A673 (cell line): Measurements from ENCODE around the gene SPATS2L. TPM values are rescaled to one million over a fixed set of nuclear protein-coding genes. Genes with fewer than 3 reads are reported as not detected.

Source experiments
- BruUV-seq: library from RNA; stranded (reverse); fragments of 400-500 nt; replicated peaks from 2 replicates; lab custom pipeline; 2021; lab: Mats Ljungman, UMichigan
- CTCF ChIA-PET: fragments of 300-600 bp; sonication (Branson Sonifier 250); formaldehyde crosslinking; loops from one replicate; lab custom pipeline; 2022; ENCODE audit warnings: antibody characterized with exemption; lab: Charles Lee
- POLR2A ChIA-PET: fragments of 300-600 bp; sonication (Branson Sonifier 250); formaldehyde crosslinking; loops from one replicate; lab custom pipeline; 2022; ENCODE audit warnings: antibody characterized with exemption; ENCODE audit not compliant: low non-redundant PET; lab: Charles Lee
- DNase-seq: peaks from one replicate; pipeline ENCODE4 v3.0.0-alpha.2; 2015; ENCODE audit warnings: low spot score
- H3K27ac ChIP-seq: fragments of 200-600 bp; sonication (generic); 2 replicates; pipeline ENCODE4 v1.5.1; 2016; ENCODE audit warnings: mixed run types, low read depth, mild to moderate bottlenecking, mixed read lengths, antibody characterized with exemption, low read length; ENCODE audit not compliant: poor library complexity, severe bottlenecking
- H3K27me3 ChIP-seq: fragments of 200-600 bp; sonication (generic); replicated peaks from 2 replicates; pipeline ENCODE4 v1.6.1; 2017; ENCODE audit warnings: mixed run types, low read depth, mild to moderate bottlenecking, mixed read lengths, antibody characterized with exemption, low read length; ENCODE audit not compliant: insufficient read depth, poor library complexity
- H3K36me3 ChIP-seq: fragments of 200-600 bp; sonication (generic); 2 replicates; pipeline ENCODE4 v1.6.1; 2016; ENCODE audit warnings: mixed run types, mild to moderate bottlenecking, mixed read lengths, antibody characterized with exemption, low read length; ENCODE audit not compliant: insufficient read depth, poor library complexity, severe bottlenecking
- H3K4me1 ChIP-seq: fragments of 200-600 bp; sonication (generic); 2 replicates; pipeline ENCODE4 v1.6.1; 2017; ENCODE audit warnings: mixed run types, mild to moderate bottlenecking, mixed read lengths, antibody characterized with exemption, low read length; ENCODE audit not compliant: insufficient read depth, poor library complexity, severe bottlenecking
- H3K4me3 ChIP-seq: fragments of 200-600 bp; sonication (generic); 2 replicates; pipeline ENCODE4 v1.5.1; 2016; ENCODE audit warnings: low read depth, mixed run types, mild to moderate bottlenecking, mixed read lengths, low read length; ENCODE audit not compliant: poor library complexity, severe bottlenecking
- H3K9me3 ChIP-seq: fragments of 200-600 bp; sonication (generic); 2 replicates; pipeline ENCODE4 v1.6.1; 2016; ENCODE audit warnings: mixed run types, low read depth, mild to moderate bottlenecking, mixed read lengths, antibody characterized with exemption, low read length; ENCODE audit not compliant: poor library complexity, severe bottlenecking
- EZH2 ChIP-seq: fragments of 200-600 bp; sonication (generic); IDR thresholded peaks from 2 replicates; pipeline ENCODE4 v1.6.1; 2017; ENCODE audit warnings: borderline replicate concordance, low read depth, mild to moderate bottlenecking, mixed read lengths, antibody characterized with exemption, low read length; ENCODE audit not compliant: poor library complexity, severe bottlenecking
- intact Hi-C: fragments of 100-400 bp; cut with micrococcal nuclease; formaldehyde crosslinking; loops from one replicate; pipeline ENCODE4 v1.10.0; 2022; ENCODE audit not compliant: unreplicated experiment
- total RNA-seq: library from RNA; stranded (reverse); gene quantifications from 2 replicates; pipeline ENCODE4 v1.2.3, GENCODE V29; 2021
- TF ChIP-seq, protein P1 (sequence below): fragments of 300-800, 200-600 bp; sonication (generic); conservative IDR thresholded peaks from 2 replicates; pipeline ENCODE4 v1.5.1; 2017; ENCODE audit warnings: low read depth, mild to moderate bottlenecking, antibody characterized with exemption, low read length, moderate library complexity, mixed read lengths

The SPATS2L gene
- total RNA-seq, 1 experiment from 2014 or later: 10.0 TPM

- Histone ChIP-seq H3K36me3 (no peaks in the 10 kb centered on the region), H3K9me3 (no peaks in the 10 kb centered on the region), H3K4me3 (no peak overlapping the region), H3K27ac (no peak overlapping the region), H3K4me1 (no peaks in the 10 kb centered on the region), H3K27me3 (no peaks in the 10 kb centered on the region)
- POLR2A ChIA-PET: no interaction called here
- CTCF ChIA-PET: no interaction called here
- intact Hi-C loops: no loop called here
- TF ChIP-seq, protein P1, sequence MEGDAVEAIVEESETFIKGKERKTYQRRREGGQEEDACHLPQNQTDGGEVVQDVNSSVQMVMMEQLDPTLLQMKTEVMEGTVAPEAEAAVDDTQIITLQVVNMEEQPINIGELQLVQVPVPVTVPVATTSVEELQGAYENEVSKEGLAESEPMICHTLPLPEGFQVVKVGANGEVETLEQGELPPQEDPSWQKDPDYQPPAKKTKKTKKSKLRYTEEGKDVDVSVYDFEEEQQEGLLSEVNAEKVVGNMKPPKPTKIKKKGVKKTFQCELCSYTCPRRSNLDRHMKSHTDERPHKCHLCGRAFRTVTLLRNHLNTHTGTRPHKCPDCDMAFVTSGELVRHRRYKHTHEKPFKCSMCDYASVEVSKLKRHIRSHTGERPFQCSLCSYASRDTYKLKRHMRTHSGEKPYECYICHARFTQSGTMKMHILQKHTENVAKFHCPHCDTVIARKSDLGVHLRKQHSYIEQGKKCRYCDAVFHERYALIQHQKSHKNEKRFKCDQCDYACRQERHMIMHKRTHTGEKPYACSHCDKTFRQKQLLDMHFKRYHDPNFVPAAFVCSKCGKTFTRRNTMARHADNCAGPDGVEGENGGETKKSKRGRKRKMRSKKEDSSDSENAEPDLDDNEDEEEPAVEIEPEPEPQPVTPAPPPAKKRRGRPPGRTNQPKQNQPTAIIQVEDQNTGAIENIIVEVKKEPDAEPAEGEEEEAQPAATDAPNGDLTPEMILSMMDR: no peak
- no peak for TF ChIP-seq EZH2
- no peak for DNase-seq
- BruUV-seq: no TSS peak
These were observed 86.7 kb downstream of the SPATS2L start for GRCh38 chr2:200393191-200393590.

- Histone ChIP-seq H3K4me1 (no peaks in the 10 kb centered on the region), H3K4me3 (no peak overlapping the region), H3K27me3 (no peaks in the 10 kb centered on the region), H3K36me3 (no peaks in the 10 kb centered on the region), H3K27ac (no peak overlapping the region), H3K9me3 (no peaks in the 10 kb centered on the region)
- BruUV-seq: no TSS peak
- ChIA-PET CTCF (no interaction called here), POLR2A (no interaction called here)
- intact Hi-C loops: no loop called here
- TF ChIP-seq, protein P1: no peak
- TF ChIP-seq EZH2: no peak
- DNase-seq: no peak
These were observed 87.6 kb downstream of the SPATS2L start for GRCh38 chr2:200394045-200394444.

DNA sequence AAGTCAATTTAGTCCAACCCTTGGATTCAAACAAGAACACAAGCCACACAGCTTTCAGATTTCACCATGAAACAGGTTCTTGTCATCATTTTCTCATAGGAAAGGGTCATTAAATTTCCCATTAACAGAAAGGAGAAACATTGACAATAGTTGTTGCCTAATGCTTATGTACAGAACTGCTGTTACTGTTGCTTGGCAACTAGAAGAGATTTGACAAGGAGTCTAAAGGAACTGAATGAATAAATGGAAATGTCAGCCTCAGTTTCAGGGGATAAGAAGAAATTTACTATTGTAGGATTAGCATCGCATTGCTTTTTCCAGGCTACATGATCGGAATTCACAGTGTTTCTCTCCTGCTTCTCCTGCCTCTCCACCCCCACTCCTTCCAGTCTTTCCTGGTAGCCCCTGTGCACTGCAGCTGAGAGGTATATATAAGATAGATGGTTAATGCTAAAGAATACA, 90.3 kb downstream of the SPATS2L start:
- CTCF ChIA-PET: no interaction called here

More for the DNA sequence above, 90.3 kb downstream of the SPATS2L start:
- H3K4me3 ChIP-seq: no peak overlapping the region
- intact Hi-C loops: no loop called here
- no peak overlapping the region for H3K27ac ChIP-seq
- H3K36me3 ChIP-seq: no peaks in the 10 kb centered on the region
- no peaks in the 10 kb centered on the region for H3K9me3 ChIP-seq
- DNase-seq: no peak
- POLR2A ChIA-PET: no interaction called here
- no TSS peak for BruUV-seq
- H3K4me1 ChIP-seq: no peaks in the 10 kb centered on the region
- H3K27me3 ChIP-seq: no peaks in the 10 kb centered on the region
- no peak for TF ChIP-seq EZH2
- TF ChIP-seq, protein P1: no peak
